HG03460 (cell line): Measurements from ENCODE around the gene SYT10.
"Not testable (repeated sequence)": the region's sequence is repeated elsewhere in the genome, so short reads cannot be mapped to it uniquely, and the experiment has no call there.

Experiments used
- ATAC-seq: cut with Tn5 transposase; IDR thresholded peaks from one replicate; pipeline ENCODE4 v1.9.1; 2021; ENCODE audit not compliant: unreplicated experiment

SYT10 gene

DNA sequence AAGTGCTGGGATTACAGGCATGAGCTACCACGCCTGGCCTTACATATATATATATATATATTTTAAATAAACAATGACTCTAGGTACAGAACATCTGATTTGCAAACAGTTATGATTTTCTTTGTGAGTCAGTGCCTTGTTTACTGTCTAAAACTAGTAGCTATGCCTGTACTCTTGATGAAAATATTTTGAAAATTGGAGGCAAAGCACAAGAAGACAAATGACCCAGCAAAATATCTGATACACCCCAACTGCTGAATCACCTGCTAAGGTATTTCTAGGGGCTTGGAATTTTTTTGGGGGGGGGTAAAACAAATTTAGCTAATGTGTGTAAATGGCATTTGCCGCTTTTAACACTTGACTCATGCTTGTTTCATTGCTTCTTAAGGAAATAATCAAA is 69.3 kb downstream of the SYT10 start:
- no peak for ATAC-seq

DNA sequence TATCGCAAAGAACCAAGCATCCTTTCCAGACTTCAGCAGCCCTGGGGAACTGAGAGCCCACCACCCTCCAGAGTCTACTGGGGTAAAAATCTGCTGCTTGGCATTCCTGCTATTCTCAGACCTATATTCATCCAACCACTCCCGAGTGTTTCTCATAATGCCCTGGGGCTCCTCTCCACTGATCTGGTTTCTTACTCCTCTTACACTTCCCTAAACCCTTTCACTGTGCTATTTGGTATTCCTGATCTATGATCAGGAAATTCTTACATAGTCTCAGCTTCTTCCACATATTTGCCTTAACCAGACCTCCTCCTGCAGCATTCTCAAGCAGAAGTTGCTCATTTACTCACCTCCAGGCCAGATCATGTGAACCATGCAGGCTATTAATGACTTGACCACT is 82.4 kb downstream of the SYT10 start:
- no peak for ATAC-seq

DNA sequence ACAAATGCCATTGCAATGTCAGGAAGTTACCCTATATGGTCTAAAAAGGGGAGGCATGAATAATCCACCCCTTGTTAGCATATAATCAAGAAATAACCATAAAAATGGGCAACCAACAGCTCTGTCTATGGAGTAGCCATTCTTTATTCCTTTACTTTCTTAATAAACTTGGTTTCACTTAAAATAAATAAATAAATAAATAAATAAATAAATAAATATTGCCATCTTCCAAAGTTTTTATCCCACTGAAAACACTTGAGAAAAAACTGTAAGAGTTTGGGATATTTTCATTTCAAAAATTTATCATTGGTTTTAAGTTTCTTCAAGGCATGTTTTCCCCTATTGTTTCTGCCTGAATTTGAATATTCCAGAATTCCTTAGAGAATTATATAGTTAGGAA is 89.8 kb downstream of the SYT10 start:
- ATAC-seq: no peak

DNA sequence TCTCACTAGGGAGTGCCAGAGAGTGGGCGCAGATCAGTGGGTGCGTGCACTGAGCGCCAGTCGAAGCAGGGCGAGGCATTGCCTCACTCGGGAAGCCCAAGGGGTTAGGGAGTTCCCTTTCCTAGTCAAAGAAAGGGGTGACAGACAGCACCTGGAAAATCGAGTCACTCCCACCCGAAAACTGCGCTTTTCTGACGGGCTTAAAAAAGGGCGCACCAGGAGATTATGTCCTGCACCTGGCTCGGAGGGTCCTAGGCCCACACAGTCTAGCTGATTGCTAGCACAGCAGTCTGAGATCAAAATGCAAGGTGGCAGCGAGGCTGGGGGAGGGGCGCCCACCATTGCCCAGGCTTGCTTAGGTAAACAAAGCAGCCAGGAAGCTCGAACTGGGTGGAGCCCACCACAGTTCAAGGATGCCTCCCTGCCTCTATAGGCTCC is 107.6 kb downstream of the SYT10 start:
- ATAC-seq: not testable (repeated sequence)

DNA sequence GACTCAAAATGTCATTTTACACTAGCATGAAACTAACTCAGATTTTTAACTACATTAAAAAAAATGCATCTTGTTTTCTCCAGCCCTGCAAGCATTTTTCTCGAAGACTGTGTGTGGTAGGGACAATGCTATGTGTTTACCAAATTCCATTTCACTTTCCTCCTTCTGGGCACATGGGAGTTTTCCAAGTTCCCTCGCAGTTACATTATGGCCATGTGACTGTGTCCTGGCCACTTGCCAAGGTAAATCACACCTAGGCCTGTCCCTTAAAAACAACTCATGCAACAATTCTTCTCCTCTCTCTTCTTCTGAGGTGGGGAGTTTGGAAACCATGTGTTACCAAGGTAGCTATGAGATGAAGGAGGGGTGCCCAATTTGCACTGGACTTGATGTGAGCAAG is 108.7 kb downstream of the SYT10 start:
- no peak for ATAC-seq
